GM12875 (cell line): ENCODE measurements around the gene BCAR3.

Experiments
- H3K4me3 ChIP-seq: one replicate; pipeline ENCODE4 v1.5.1; 2011; ENCODE audit warnings: low read depth, low read length, control low read depth
- TF ChIP-seq, protein P1 (sequence below): IDR thresholded peaks from 2 replicates; pipeline ENCODE4 v1.5.1; 2011; ENCODE audit warnings: low read depth, mild to moderate bottlenecking, control low read depth, inconsistent platforms, low read length, moderate library complexity, borderline replicate concordance; ENCODE audit not compliant: insufficient read depth

BCAR3 gene

GRCh38 chr1:93598396-93598795, 83.2 kb downstream of the BCAR3 start:
- TF ChIP-seq, protein P1, sequence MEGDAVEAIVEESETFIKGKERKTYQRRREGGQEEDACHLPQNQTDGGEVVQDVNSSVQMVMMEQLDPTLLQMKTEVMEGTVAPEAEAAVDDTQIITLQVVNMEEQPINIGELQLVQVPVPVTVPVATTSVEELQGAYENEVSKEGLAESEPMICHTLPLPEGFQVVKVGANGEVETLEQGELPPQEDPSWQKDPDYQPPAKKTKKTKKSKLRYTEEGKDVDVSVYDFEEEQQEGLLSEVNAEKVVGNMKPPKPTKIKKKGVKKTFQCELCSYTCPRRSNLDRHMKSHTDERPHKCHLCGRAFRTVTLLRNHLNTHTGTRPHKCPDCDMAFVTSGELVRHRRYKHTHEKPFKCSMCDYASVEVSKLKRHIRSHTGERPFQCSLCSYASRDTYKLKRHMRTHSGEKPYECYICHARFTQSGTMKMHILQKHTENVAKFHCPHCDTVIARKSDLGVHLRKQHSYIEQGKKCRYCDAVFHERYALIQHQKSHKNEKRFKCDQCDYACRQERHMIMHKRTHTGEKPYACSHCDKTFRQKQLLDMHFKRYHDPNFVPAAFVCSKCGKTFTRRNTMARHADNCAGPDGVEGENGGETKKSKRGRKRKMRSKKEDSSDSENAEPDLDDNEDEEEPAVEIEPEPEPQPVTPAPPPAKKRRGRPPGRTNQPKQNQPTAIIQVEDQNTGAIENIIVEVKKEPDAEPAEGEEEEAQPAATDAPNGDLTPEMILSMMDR = no peak
- no peak overlapping the region for H3K4me3 ChIP-seq

GRCh38 chr1:93597709-93598108, 83.9 kb downstream of the BCAR3 start:
- TF ChIP-seq, protein P1 = no peak
- no peak overlapping the region for H3K4me3 ChIP-seq

DNA sequence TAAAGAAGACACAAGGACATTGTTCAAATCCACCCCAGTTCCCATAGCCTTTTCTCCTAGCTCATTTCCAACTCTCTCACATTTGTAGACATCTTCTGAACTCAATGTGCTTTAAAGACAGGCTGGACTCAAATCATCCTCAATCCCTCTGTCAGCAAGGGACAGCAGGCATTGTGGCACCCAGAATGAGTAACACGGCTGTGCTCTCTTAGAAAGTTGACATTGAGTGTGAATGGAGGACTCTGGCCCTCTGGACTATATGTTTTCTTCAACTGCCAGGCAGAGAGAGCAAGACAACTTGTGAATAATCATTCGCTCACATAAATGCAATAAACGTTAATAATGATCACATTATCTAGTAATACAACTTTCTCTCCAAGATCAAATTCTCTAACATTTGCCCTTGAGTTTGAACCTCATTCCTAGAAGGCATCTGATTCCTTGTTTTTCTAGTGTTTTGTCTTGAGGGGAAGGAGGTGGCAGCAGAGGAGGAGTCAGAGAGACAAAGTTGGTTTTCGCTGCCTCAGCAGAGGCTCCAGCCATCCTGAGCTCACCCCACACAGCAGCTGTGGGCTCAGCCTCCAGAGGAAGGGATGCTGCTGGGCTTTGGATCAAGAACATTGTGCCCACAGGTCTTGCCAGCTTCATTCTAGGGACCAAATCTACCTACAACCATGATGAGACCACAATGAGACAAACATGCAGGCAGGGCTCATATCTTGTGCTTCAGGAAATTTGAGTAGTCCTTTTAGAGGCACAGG, 85.1 kb downstream of the BCAR3 start:
- H3K4me3 ChIP-seq = no peak overlapping the region
- TF ChIP-seq, protein P1 = no peak

GRCh38 chr1:93595743-93596142, 85.9 kb downstream of the BCAR3 start:
- TF ChIP-seq, protein P1 = no peak

DNA sequence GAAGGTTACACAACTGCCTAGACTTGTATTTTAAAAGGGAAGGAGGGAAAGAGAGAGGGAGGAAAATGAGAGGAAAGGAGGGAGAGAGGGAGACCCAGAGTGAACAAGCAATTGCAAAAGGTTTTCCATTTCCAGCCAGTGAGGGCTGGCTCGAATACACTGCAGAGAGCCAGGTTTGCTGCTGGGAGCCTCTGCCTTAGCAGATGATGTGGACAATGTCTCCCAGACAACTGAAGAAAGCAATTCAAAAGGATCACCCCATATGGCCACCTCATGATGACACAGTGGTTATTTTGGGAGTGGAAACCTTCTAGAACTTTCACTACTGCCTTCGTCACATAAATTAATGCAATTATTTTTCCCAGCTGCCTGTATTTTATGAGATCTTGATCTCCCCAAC, 86.4 kb downstream of the BCAR3 start:
- H3K4me3 ChIP-seq = no peak overlapping the region
- TF ChIP-seq, protein P1 = no peak

More at GRCh38 chr1:93595743-93596142, 85.9 kb downstream of the BCAR3 start:
- H3K4me3 ChIP-seq = no peak overlapping the region

GRCh38 chr1:93594603-93594880, 87.1 kb downstream of the BCAR3 start:
- TF ChIP-seq, protein P1 = no peak
- H3K4me3 ChIP-seq = no peak overlapping the region

DNA sequence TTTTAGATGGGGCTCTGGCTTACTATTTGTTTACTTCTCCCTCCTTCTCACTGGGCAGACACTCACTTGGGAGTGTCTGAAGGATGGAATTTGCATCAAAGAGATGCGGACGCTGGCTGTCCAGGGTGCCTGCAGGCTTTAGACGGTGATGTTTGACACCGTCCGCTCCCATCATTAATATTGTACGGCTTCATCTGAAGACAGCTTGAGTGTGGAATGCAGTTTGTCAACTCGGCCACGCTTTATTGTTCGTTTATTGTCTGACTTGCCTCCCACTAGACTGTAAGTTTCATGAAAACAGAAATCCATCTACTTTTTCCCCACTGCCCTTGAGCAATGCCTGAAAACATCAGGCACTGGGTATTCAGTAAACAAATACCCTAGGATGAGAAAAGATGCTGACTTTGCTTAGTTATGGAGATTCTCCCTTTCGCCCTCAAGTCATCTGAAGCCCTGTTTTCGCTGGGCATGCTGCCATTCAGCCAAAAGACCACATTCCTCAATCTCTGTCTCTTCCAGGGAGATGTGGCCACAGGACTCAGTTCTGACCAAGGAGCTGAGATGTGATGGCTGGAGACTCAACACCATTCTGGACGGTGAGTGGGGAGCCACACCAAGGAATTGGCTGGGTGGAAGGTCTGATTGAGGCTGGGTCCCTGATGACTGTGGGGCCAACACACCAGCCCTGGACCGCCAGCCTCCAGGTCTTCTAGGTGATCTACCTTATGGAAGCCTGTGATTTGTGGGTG, 87.6 kb downstream of the BCAR3 start:
- TF ChIP-seq, protein P1 = no peak
- no peak overlapping the region for H3K4me3 ChIP-seq
